CD4-positive, alpha-beta T cell treated with Interleukin-4 for 1 hour (primary cell): ENCODE data around the gene CRLF2.
"Not testable (repeated sequence)": the region's sequence is repeated elsewhere in the genome, so short reads cannot be mapped to it uniquely, and the experiment has no call there.

ENCODE experiments used
- DNase-seq, 2 donors: peaks; one replicate each; pipeline ENCODE4 v3.0.0-alpha.2; 2020 to 2022

CRLF2 gene

GRCh38 chrX:1213971-1214370 is 1.5 kb upstream of the CRLF2 start:
- DNase-seq, result no peak

GRCh38 chrX:1210844-1211243 is 1.6 kb downstream of the CRLF2 start:
- DNase-seq, result no peak

- DNase-seq, result no peak
These were observed 4.9 kb downstream of the CRLF2 start for GRCh38 chrX:1207496-1208025.

GRCh38 chrX:1205681-1206611 is 6.5 kb downstream of the CRLF2 start:
- peak; percentile 36 to 76 for DNase-seq

DNA sequence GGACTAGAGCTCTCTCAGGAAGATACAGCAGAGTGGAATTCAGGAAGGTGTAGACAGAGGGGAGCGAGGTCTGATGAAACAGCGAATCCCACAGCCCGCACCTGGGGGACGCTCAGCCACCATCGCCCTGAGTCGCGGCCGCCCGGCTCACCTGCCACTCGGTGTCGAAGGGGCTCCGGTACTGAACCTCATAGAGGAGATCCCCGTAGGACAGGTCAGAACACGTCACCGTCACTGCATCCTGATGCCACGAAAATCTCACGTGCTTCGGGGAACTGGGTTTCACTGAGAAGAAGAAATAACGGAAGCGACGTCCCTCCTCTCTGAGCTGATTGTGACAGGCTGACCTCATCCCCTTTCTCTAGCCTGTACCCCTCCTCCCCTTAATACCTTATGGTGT is 10.2 kb downstream of the CRLF2 start:
- peak in 1 of 2 donors; percentile 6 for DNase-seq

DNA sequence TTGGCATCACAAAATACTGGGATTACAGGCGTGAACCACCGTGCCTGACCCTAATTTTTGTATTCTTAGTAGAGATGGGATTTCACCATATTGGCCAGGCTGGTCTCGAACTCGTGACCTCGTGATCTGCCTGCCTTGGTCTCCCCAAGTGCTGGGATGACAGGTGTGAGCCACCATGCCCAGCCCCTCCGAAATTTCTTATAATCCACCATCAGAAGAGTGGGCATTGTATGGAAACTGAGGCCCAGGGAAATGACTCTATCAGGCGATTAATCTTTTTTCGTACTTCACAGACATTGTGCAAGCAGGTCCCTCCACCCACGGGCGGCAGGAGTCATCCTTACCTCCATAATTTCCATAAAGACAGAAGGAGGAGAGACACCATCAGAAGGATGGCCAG is 16.0 kb downstream of the CRLF2 start:
- no peak for DNase-seq

DNA sequence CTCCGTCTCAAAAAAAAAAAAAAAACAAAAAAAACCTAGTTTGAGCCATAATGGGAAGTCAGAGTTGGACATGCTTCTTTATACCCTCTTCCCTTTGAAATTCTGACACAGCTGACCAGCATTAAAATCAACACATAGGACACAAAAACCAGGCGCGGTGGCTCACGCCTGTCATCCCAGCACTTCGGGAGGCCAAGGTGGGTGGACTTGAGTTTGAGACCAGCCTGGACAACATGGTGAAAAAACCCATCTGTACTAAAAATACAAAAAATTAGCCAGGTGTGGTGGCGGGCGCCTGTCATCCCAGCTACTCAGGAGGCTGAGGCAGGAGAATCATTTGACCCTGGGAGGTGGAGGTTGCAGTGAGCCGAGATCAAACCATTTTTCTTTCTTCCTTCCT is 20.3 kb downstream of the CRLF2 start:
- not testable (repeated sequence) for DNase-seq

GRCh38 chrX:1190596-1191145 is 21.8 kb downstream of the CRLF2 start:
- DNase-seq, result no peak

DNA sequence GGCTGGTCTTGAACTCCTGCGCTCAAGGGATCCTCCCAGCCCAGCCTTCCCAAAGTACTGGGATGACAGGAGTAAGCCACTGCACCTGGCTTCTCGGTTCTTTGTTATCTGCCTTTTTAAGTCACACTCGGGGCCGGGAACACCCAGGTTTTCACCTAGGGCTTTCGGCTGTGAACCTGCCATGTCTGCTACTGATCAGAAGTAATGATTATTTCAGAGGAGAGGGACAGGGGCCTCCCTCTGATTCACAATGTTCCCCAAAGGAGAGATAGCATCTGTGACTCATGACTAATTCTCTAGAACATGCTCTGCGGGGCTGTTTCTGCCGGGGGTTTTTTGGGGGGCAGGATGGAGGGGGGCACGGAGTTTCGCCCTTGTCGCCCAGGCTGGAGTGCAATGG is 26.9 kb downstream of the CRLF2 start:
- no peak for DNase-seq

DNA sequence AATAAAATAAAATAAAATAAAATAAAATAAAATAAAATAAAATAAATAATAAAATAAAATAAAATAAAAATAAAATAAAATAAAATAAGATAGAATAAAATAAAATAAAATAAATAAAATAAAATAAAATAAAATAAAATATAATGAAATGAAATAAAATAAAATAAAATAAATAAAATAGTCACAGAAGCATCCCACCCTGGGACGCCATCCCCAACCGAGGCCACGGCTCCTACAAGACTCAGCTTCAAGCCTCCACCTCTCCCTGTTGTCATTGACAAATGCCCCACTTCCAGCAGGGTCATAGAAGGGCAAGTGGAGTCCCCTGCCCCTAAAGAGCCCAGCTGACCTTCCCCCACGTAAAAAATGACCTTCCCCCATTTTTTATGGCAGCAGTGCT is 30.2 kb downstream of the CRLF2 start:
- DNase-seq, result no peak

DNA sequence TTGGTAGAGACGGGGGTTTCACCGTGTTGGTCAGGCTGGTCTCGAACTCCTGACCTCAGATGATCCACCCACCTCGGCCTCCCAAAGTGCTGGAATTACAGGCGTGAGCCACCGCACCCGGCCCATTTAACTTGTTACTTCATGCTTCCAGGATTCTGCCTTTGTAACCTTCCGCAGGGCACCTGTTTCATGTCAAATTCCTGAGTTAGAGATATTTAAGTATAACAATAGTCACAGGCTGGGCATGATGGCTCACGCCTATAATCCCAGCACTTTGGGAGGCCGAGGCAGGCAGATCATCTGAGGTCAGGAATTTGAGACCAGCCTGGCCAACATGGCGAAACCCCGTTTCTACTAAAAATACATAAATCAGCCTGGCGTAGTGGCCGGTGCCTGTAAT is 30.8 kb downstream of the CRLF2 start:
- not testable (repeated sequence) for DNase-seq

DNA sequence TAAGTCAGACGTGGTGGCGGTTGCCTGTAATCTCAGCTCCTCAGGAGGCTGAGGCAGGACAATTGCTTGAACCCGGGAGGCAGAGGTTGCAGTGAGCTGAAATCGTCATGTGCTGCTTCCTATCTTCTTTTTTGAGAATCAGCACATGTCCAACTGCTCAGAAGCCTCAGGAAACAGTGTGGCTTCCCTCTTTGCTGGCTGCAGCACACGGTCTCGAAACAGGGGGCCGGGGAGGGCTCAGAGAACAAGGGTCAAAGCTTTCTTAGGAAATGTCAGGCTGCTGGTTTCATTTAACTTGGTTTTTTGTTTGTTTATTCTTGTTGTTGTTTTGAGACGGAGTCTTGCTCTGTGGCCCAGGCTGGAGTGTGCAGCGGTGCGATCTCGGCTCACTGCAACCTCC is 31.3 kb downstream of the CRLF2 start:
- DNase-seq, result no peak

GRCh38 chrX:1178580-1179057 is 33.8 kb downstream of the CRLF2 start:
- no peak for DNase-seq

DNA sequence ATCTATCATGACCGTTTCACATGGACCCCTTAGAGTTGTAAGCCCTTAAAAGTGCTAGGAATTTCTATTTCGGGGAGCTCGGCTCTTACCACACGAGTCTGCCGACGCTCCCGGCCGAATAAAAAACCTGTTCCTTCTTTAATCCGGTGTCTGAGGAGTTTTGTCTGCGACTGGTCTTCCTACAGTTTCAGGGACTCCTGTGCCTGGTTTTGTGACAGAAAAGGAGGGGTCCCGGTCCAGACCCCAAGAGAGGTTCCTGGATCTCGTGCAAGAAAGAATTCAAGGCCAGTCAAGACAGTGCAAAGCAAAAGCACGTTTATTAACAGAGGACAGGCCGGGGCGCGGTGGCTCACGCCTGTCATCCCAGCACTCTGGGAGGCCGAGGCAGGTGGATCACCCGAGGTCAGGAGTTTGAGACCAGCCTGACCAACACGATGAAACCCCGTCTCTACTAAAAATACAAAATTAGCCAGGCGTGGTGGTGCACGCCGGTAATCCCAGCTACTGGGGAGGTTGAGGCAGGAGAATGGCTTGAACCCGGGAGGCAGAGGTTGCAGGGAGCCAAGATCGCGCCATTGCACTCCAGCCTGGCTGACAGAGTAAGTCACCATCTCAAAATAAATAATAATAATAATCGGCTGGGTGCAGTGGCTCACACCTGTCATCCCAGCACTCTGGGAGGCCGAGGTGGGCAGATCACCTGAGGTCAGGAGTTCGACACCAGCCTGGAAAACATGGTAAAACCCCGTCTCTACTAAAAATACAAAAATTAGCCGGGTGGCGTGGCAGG is 35.7 kb downstream of the CRLF2 start:
- not testable (repeated sequence) for DNase-seq

- not testable (repeated sequence) for DNase-seq
These were observed 37.6 kb downstream of the CRLF2 start for GRCh38 chrX:1174609-1175545.

DNA sequence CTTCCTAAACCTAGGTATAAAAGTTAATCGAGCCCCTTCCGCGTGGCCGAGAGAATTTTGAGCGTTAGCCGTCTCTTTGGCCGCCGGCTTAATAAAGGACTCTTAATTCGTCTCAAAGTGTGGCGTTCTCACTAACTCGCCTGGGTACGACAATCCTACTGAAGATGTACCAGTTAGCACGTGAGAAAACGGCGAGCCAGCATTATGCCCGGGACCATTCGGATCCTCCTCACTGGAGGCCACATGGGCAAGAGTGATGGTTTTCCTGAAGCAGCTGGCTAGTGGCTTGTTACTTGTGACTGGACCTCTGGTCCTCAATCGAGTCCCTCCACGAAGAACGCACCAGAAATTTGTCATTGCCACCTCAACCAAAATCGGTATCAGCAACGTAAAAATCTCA is 39.0 kb downstream of the CRLF2 start:
- not testable (repeated sequence) for DNase-seq

- DNase-seq, result no peak
These were observed 40.0 kb downstream of the CRLF2 start for GRCh38 chrX:1172496-1172895.

DNA sequence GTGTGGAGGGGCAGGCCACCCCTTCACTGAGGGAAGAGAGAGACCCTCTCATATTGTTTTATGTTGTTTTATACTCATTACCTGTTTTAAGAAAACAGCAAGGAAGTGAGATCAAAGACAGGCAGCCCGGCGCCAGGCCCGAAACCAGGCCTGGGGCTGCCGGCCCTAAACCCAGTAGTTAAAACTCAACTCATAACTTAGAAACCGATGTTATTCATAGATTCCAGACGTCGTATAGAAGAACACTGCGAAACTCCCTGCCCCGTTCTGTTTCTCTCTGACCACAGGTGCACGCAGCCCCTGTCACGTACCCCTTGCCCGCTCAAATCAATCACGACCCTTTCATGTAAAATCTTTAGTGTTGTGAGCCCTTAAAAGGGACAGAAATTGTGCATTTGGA is 40.5 kb downstream of the CRLF2 start:
- not testable (repeated sequence) for DNase-seq

DNA sequence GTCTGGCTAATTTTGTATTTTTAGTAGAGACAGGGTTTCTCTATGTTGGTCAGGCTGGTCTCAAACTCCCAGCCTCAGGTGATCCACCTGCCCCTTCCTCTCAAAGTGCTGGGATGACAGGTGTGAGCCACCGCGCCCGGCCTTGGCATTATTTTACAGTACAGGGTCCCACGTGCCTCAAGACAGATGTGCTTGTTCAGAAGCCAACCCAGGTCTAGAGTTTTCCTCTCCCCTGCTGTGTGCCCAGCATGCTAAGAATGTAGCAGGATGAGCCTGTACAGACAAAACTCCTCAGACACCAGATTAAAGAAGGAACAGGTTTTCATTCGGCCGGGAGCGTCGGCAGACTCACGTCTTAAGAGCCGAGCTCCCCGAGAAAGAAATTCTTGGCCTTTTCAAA is 42.2 kb downstream of the CRLF2 start:
- DNase-seq, result no peak

GRCh38 chrX:1169189-1169588 is 43.3 kb downstream of the CRLF2 start:
- no peak for DNase-seq

DNA sequence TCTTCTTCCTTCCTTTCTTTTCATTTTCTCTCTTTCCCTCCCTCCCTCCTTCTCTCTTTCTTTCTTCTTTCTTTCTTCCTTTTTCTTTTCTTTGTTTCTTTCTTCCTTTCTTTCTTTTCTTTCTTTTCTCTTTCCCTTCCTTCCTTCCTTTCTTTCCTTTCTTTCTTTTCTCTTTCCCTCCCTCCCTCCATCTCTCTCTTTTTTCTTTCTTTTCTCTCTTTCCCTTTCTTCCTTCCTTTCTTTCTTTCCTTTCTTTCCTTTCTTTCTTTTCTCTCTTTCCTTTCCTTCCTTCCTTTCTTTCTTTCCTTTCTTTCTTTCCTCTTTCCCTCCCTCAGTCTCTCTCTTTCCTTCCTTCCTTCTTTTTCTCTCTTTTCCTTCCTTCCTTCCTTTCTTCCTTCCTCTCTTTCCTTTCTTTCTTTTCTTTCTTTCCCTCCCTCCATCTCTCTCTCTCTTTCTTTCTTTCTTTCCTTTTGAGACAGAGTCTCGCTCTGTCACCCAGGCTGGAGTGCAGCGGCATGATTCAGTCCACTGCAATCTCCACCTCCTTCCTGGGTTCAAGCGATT is 44.4 kb downstream of the CRLF2 start:
- no peak for DNase-seq

DNA sequence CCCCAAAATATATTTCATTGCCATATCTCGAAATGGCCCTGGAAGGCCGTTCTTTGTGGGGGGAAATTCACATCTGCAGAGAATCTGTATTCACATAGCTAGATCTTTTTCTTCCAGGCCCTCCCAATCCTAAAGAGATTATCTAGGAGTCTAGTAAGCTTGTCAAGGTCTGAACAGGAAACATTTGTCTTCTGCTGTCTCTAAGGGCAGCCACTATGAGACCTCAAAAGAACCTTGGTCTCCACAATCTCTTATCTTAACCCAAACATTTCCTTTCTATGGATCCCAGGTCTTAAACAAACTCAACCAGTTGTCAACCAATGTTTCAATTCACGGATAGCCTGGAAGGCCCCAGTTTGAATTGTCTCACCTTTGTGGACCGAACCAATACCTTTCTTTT is 45.0 kb downstream of the CRLF2 start:
- no peak for DNase-seq
